ENCODE data around the gene EXOSC7. TPM values are rescaled to one million over a fixed set of nuclear protein-coding genes. Genes with fewer than 3 reads are reported as not detected.

EXOSC7 gene
- total RNA-seq, 1 experiment from 2014 or later: 50.1 TPM

- Mint-ChIP-seq H3K27ac (ENCODE audit: unreplicated experiment) (no peak overlapping the region), H3K4me3 (ENCODE audit: low read depth, unreplicated experiment) (no peak overlapping the region), H3K36me3 (ENCODE audit: insufficient read depth, unreplicated experiment) (peaks cover 6% of the 10 kb centered on the region), H3K9me3 (ENCODE audit: low read depth, unreplicated experiment) (no peaks in the 10 kb centered on the region), H3K4me1 (ENCODE audit: low read depth, unreplicated experiment) (no peaks in the 10 kb centered on the region), H3K27me3 (ENCODE audit: unreplicated experiment) (no peaks in the 10 kb centered on the region)
- TF ChIP-seq, protein P1, sequence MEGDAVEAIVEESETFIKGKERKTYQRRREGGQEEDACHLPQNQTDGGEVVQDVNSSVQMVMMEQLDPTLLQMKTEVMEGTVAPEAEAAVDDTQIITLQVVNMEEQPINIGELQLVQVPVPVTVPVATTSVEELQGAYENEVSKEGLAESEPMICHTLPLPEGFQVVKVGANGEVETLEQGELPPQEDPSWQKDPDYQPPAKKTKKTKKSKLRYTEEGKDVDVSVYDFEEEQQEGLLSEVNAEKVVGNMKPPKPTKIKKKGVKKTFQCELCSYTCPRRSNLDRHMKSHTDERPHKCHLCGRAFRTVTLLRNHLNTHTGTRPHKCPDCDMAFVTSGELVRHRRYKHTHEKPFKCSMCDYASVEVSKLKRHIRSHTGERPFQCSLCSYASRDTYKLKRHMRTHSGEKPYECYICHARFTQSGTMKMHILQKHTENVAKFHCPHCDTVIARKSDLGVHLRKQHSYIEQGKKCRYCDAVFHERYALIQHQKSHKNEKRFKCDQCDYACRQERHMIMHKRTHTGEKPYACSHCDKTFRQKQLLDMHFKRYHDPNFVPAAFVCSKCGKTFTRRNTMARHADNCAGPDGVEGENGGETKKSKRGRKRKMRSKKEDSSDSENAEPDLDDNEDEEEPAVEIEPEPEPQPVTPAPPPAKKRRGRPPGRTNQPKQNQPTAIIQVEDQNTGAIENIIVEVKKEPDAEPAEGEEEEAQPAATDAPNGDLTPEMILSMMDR (IDR thresholded peaks at IDR 0.05; ENCODE audit: unreplicated experiment): no peak
- no peak for DNase-seq
- BruUV-seq (replicated peaks): no TSS peak
- intact Hi-C loops (cut with micrococcal nuclease; ENCODE audit: unreplicated experiment): no loop called here
- CTCF ChIA-PET: no interaction called here
Measured at GRCh38 chr3:45016916-45017315, 40.9 kb downstream of the EXOSC7 start.

- TF ChIP-seq, protein P1 (IDR thresholded peaks at IDR 0.05; ENCODE audit: unreplicated experiment): no peak
- peaks cover 6% of the 10 kb centered on the region for H3K36me3 Mint-ChIP-seq (ENCODE audit: insufficient read depth, unreplicated experiment)
- H3K4me1 Mint-ChIP-seq (ENCODE audit: low read depth, unreplicated experiment): no peaks in the 10 kb centered on the region
- CTCF ChIA-PET: no interaction called here
- intact Hi-C loops (cut with micrococcal nuclease; ENCODE audit: unreplicated experiment): no loop called here
- no TSS peak for BruUV-seq (replicated peaks)
- no peak overlapping the region for H3K4me3 Mint-ChIP-seq (ENCODE audit: low read depth, unreplicated experiment)
- H3K27ac Mint-ChIP-seq (ENCODE audit: unreplicated experiment): no peak overlapping the region
- no peaks in the 10 kb centered on the region for H3K9me3 Mint-ChIP-seq (ENCODE audit: low read depth, unreplicated experiment)
- DNase-seq: no peak
- no peaks in the 10 kb centered on the region for H3K27me3 Mint-ChIP-seq (ENCODE audit: unreplicated experiment)
Measured at GRCh38 chr3:45017821-45018220, 41.8 kb downstream of the EXOSC7 start.

DNA sequence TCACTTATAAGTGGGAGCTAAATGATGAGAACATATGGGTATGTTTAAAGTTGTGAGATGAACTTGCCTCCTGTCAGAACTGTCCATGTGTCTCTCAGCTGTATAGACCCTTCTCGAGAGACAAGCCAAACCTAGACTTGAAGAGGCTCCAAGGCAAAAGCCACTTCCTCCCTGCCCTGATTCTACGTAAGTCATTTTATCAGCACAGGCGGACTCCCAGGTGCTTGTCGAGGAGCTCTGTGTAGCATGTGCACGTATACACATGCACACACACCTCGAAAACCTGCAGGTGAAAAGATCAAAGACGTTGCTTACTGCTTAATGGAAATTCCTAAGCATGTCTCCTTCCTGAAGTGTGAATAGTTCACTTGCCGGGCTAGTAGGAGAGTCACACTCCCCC, 44.5 kb downstream of the EXOSC7 start:
- Mint-ChIP-seq H3K27me3 (ENCODE audit: unreplicated experiment) (peaks cover 12% of the 10 kb centered on the region), H3K4me3 (ENCODE audit: low read depth, unreplicated experiment) (no peak overlapping the region), H3K9me3 (ENCODE audit: low read depth, unreplicated experiment) (no peaks in the 10 kb centered on the region), H3K27ac (ENCODE audit: unreplicated experiment) (no peak overlapping the region), H3K36me3 (ENCODE audit: insufficient read depth, unreplicated experiment) (peaks cover 6% of the 10 kb centered on the region), H3K4me1 (ENCODE audit: low read depth, unreplicated experiment) (peaks cover 12% of the 10 kb centered on the region)
- no TSS peak for BruUV-seq (replicated peaks)
- CTCF ChIA-PET: interaction anchor here (0.6 kb wide), 1 partner anchor 244 kb away, joined by 4 read pairs; no protein-coding TSS in a partner anchor
- no peak for DNase-seq
- intact Hi-C loops (cut with micrococcal nuclease; ENCODE audit: unreplicated experiment): no loop called here
- TF ChIP-seq, protein P1 (IDR thresholded peaks at IDR 0.05; ENCODE audit: unreplicated experiment): no peak

GRCh38 chr3:45021524-45022297, 45.7 kb downstream of the EXOSC7 start:
- Mint-ChIP-seq H3K36me3 (ENCODE audit: insufficient read depth, unreplicated experiment) (peaks cover 7% of the 10 kb centered on the region), H3K4me1 (ENCODE audit: low read depth, unreplicated experiment) (peaks cover 13% of the 10 kb centered on the region), H3K9me3 (ENCODE audit: low read depth, unreplicated experiment) (no peaks in the 10 kb centered on the region), H3K27me3 (ENCODE audit: unreplicated experiment) (peaks cover 13% of the 10 kb centered on the region), H3K4me3 (ENCODE audit: low read depth, unreplicated experiment) (no peak overlapping the region), H3K27ac (ENCODE audit: unreplicated experiment) (no peak overlapping the region)
- BruUV-seq (replicated peaks): no TSS peak
- intact Hi-C loops (cut with micrococcal nuclease; ENCODE audit: unreplicated experiment): no loop called here
- TF ChIP-seq, protein P1 (IDR thresholded peaks at IDR 0.05; ENCODE audit: unreplicated experiment): no peak
- DNase-seq: no peak
- CTCF ChIA-PET: interaction anchor here (0.6 kb wide), 1 partner anchor 245 kb away, joined by 4 read pairs; no protein-coding TSS in a partner anchor

Measured in Calu3 (cell line).